ENCODE measurements around the gene NUTM2D. TPM values are rescaled to one million over a fixed set of nuclear protein-coding genes. Genes with fewer than 3 reads are reported as not detected.
"Not testable (repeated sequence)": the region's sequence is repeated elsewhere in the genome, so short reads cannot be mapped to it uniquely, and the experiment has no call there.

The NUTM2D gene
- total RNA-seq (2012; rRNA removed) (0.54 and 0.56 TPM in 2 replicates), polyA plus RNA-seq (2012; rRNA removed) (1.8 and 1.9 TPM in 2 replicates), Bru-seq, nascent RNA (percentile 28 among the genes with signal in this experiment), BruChase-seq, experiment 1, labeled RNA remaining after a 6-hour chase (percentile 29 among the genes with signal in this experiment), BruChase-seq, experiment 2, labeled RNA remaining after a 2-hour chase (percentile 36 among the genes with signal in this experiment)
- polyA plus RNA-seq (2012; cell fraction: cytosol; rRNA removed): 1.2 and 1.9 TPM in 2 replicates
- 3.3 and 4.9 TPM in 2 replicates for polyA plus RNA-seq (2012; cell fraction: nucleus; rRNA removed; ENCODE audit: low replicate concordance)
- long read RNA-seq: 0 reads

GRCh38 chr10:87357444-87357843 lies at the start of gene NUTM2D:
NUTM2D (plus strand) TSS chr10:87357744; CDS start chr10:87358266, 522 bp downstream.
- DNase-seq: not testable (repeated sequence)

GRCh38 chr10:87308702-87309101 lies 48.8 kb upstream of the NUTM2D start:
- H3K27ac ChIP-seq (ENCODE audit: insufficient read depth, low read length); H3K4me3 ChIP-seq (ENCODE audit: insufficient read depth, low read depth, low read length); H2AFZ ChIP-seq (replicated peaks; ENCODE audit: low read length, poor library complexity); in situ Hi-C loops (cut with MboI; ENCODE audit: low sequenced_read_pairs); H3K36me3 ChIP-seq (ENCODE audit: control insufficient read depth, insufficient read depth, low read length); H4K5ac ChIP-seq (ENCODE audit: low read depth, low read length); H3K9ac ChIP-seq (ENCODE audit: low read depth, low read length); ATAC-seq (ENCODE audit: low read depth); DNase-seq; intact Hi-C loops (cut with micrococcal nuclease); H3K27me3 ChIP-seq (ENCODE audit: control insufficient read depth, insufficient read depth, low read length); H3K4ac ChIP-seq (ENCODE audit: low read depth, low read length); H2BK120ac ChIP-seq (ENCODE audit: low read depth, low read length); dilution Hi-C loops (cut with HindIII; ENCODE audit: low sequenced_read_pairs, unreplicated experiment); H2AK5ac ChIP-seq (ENCODE audit: low read depth, low read length); H3K23ac ChIP-seq (ENCODE audit: low read depth, low read length); H3K14ac ChIP-seq (replicated peaks; ENCODE audit: low read depth, low read length); H4K8ac ChIP-seq (ENCODE audit: low read depth in 2 of 2, low read length in 2 of 2); H2BK15ac ChIP-seq (ENCODE audit: low read depth, low read length); H3K4me2 ChIP-seq (ENCODE audit: low read depth, low read length); H3K56ac ChIP-seq (ENCODE audit: extremely low read depth, insufficient read depth, low read length); H4K91ac ChIP-seq (ENCODE audit: insufficient read depth, low read depth, low read length); POLR2A ChIA-PET (ENCODE audit: unreplicated experiment); H2AK9ac ChIP-seq (replicated peaks; ENCODE audit: low read depth, low read length, poor library complexity); H2BK20ac ChIP-seq (ENCODE audit: low read depth, low read length); H3K9me1 ChIP-seq (ENCODE audit: insufficient read depth, low read length); H2BK5ac ChIP-seq (ENCODE audit: low read depth, low read length, poor library complexity, severe bottlenecking); CTCF ChIA-PET; H3K9me3 ChIP-seq (ENCODE audit: control insufficient read depth, insufficient read depth, low read length); H4K20me1 ChIP-seq (ENCODE audit: insufficient read depth, low read length); H3K4me1 ChIP-seq (ENCODE audit: control insufficient read depth, insufficient read depth, low read length); H3K18ac ChIP-seq (ENCODE audit: low read depth, low read length); BruUV-seq (replicated peaks); H3K79me1 ChIP-seq (ENCODE audit: low read depth in 1 of 2, low read length in 2 of 2): not testable (repeated sequence)
- no CpG with 5 or more reads among the region's 1 CpG for whole genome bisulfite sequencing, 2 experiments (ENCODE audit: extremely low coverage in 2 of 2, insufficient read length in 1 of 2)

More at GRCh38 chr10:87357444-87357843, at the start of gene NUTM2D:
- intact Hi-C loops (cut with micrococcal nuclease); H3K23ac ChIP-seq (ENCODE audit: low read depth, low read length); H3K18ac ChIP-seq (ENCODE audit: low read depth, low read length); dilution Hi-C loops (cut with HindIII; ENCODE audit: low sequenced_read_pairs, unreplicated experiment); H4K20me1 ChIP-seq (ENCODE audit: insufficient read depth, low read length); H3K9me3 ChIP-seq (ENCODE audit: control insufficient read depth, insufficient read depth, low read length); H3K4me2 ChIP-seq (ENCODE audit: low read depth, low read length); H4K91ac ChIP-seq (ENCODE audit: insufficient read depth, low read depth, low read length); H3K4ac ChIP-seq (ENCODE audit: low read depth, low read length); H2BK120ac ChIP-seq (ENCODE audit: low read depth, low read length); H3K9ac ChIP-seq (ENCODE audit: low read depth, low read length); H2BK5ac ChIP-seq (ENCODE audit: low read depth, low read length, poor library complexity, severe bottlenecking); CTCF ChIA-PET; H3K27ac ChIP-seq (ENCODE audit: insufficient read depth, low read length); H3K27me3 ChIP-seq (ENCODE audit: control insufficient read depth, insufficient read depth, low read length); H3K56ac ChIP-seq (ENCODE audit: extremely low read depth, insufficient read depth, low read length); H3K36me3 ChIP-seq (ENCODE audit: control insufficient read depth, insufficient read depth, low read length); BruUV-seq (replicated peaks); H3K4me3 ChIP-seq (ENCODE audit: insufficient read depth, low read depth, low read length); H3K4me1 ChIP-seq (ENCODE audit: control insufficient read depth, insufficient read depth, low read length); H3K14ac ChIP-seq (replicated peaks; ENCODE audit: low read depth, low read length); POLR2A ChIA-PET (ENCODE audit: unreplicated experiment); H4K8ac ChIP-seq (ENCODE audit: low read depth in 2 of 2, low read length in 2 of 2); H3K79me1 ChIP-seq (ENCODE audit: low read depth in 1 of 2, low read length in 2 of 2); in situ Hi-C loops (cut with MboI; ENCODE audit: low sequenced_read_pairs); H2BK20ac ChIP-seq (ENCODE audit: low read depth, low read length); H4K5ac ChIP-seq (ENCODE audit: low read depth, low read length); H2AK5ac ChIP-seq (ENCODE audit: low read depth, low read length); H3K9me1 ChIP-seq (ENCODE audit: insufficient read depth, low read length); ATAC-seq (ENCODE audit: low read depth); H2BK15ac ChIP-seq (ENCODE audit: low read depth, low read length); H2AK9ac ChIP-seq (replicated peaks; ENCODE audit: low read depth, low read length, poor library complexity); H2AFZ ChIP-seq (replicated peaks; ENCODE audit: low read length, poor library complexity): not testable (repeated sequence)
- no CpG with 5 or more reads among the region's 3 CpGs for WGBS, 2 experiments (ENCODE audit: extremely low coverage in 2 of 2, insufficient read length in 1 of 2)
